GM21737 (cell line): ENCODE data around the gene PTPN14.
"Not testable (repeated sequence)": the region's sequence is repeated elsewhere in the genome, so short reads cannot be mapped to it uniquely, and the experiment has no call there.

Experiments
- ATAC-seq: cut with Tn5 transposase; IDR thresholded peaks from one replicate; pipeline ENCODE4 v1.9.1; 2021; ENCODE audit warnings: mild to moderate bottlenecking, moderate library complexity; ENCODE audit not compliant: unreplicated experiment

The PTPN14 gene

GRCh38 chr1:214513394-214513793 is 38.0 kb downstream of the PTPN14 start:
- no peak for ATAC-seq

- ATAC-seq, result no peak
Observed at GRCh38 chr1:214511639-214511998, 39.8 kb downstream of the PTPN14 start.

- ATAC-seq, result no peak
Observed at GRCh38 chr1:214510914-214511638, 40.3 kb downstream of the PTPN14 start.

- no peak for ATAC-seq
Observed at GRCh38 chr1:214510477-214510876, 40.9 kb downstream of the PTPN14 start.

- not testable (repeated sequence) for ATAC-seq
Observed at GRCh38 chr1:214509622-214510021, 41.8 kb downstream of the PTPN14 start.

GRCh38 chr1:214506972-214507431 is 44.4 kb downstream of the PTPN14 start:
- ATAC-seq, result peak; percentile 80

GRCh38 chr1:214505134-214505533 is 46.3 kb downstream of the PTPN14 start:
- no peak for ATAC-seq

GRCh38 chr1:214504330-214504729 is 47.1 kb downstream of the PTPN14 start:
- no peak for ATAC-seq

- ATAC-seq, result no peak
Observed at GRCh38 chr1:214503553-214503952, 47.8 kb downstream of the PTPN14 start.

GRCh38 chr1:214500340-214501055 is 50.9 kb downstream of the PTPN14 start:
- ATAC-seq, result no peak

- ATAC-seq, result no peak
Observed at GRCh38 chr1:214499732-214500131, 51.7 kb downstream of the PTPN14 start.

GRCh38 chr1:214498021-214498420 is 53.4 kb downstream of the PTPN14 start:
- no peak for ATAC-seq

- ATAC-seq, result no peak
Observed at GRCh38 chr1:214496126-214496525, 55.3 kb downstream of the PTPN14 start.

GRCh38 chr1:214494706-214495105 is 56.7 kb downstream of the PTPN14 start:
- no peak for ATAC-seq

- not testable (repeated sequence) for ATAC-seq
Observed at GRCh38 chr1:214494179-214494578, 57.2 kb downstream of the PTPN14 start.

- ATAC-seq, result no peak
Observed at GRCh38 chr1:214493126-214493796, 58.1 kb downstream of the PTPN14 start.

- ATAC-seq, result no peak
Observed at GRCh38 chr1:214492401-214493075, 58.9 kb downstream of the PTPN14 start.

- ATAC-seq, result no peak
Observed at GRCh38 chr1:214491468-214492146, 59.8 kb downstream of the PTPN14 start.

GRCh38 chr1:214485151-214485550 is 66.3 kb downstream of the PTPN14 start:
- no peak for ATAC-seq

- not testable (repeated sequence) for ATAC-seq
Observed at GRCh38 chr1:214483180-214483579, 68.2 kb downstream of the PTPN14 start.
